Measurements from ENCODE around the gene PDGFC.

DNA sequence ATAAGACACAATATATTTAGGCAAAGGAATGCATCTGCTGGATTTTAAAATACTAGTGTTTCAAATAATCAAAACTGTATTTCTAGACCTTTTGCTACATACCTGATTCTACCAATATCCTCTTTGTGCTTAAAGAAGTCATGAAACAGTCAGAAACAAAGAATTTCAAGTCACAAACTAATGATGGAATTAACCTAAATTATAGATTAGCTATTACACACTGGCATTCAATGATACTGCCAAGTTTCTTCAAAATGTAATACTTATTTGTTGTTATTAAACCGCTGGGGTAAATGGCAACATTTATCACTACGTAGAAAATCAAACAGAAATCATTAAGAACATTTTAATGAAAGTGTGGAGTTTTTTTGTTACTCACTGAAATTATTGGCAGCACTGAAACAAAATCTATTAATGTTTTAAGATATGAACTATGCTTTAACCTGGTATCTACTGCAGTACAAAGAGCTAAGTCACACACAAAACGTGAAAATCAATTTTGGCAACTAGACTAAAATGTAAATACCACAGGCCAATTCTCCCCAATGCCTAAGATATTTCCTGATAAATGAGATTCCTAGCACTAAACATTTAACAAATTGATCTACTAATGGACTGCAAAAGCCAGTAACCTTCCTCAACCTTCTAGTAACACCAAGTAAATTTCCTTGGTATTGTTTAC, 19.4 kb downstream of the PDGFC start:
- TF ChIP-seq, protein P1, sequence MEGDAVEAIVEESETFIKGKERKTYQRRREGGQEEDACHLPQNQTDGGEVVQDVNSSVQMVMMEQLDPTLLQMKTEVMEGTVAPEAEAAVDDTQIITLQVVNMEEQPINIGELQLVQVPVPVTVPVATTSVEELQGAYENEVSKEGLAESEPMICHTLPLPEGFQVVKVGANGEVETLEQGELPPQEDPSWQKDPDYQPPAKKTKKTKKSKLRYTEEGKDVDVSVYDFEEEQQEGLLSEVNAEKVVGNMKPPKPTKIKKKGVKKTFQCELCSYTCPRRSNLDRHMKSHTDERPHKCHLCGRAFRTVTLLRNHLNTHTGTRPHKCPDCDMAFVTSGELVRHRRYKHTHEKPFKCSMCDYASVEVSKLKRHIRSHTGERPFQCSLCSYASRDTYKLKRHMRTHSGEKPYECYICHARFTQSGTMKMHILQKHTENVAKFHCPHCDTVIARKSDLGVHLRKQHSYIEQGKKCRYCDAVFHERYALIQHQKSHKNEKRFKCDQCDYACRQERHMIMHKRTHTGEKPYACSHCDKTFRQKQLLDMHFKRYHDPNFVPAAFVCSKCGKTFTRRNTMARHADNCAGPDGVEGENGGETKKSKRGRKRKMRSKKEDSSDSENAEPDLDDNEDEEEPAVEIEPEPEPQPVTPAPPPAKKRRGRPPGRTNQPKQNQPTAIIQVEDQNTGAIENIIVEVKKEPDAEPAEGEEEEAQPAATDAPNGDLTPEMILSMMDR (IDR thresholded peaks at IDR 0.05; ENCODE audit: poor library complexity) = no peak
- TF ChIP-seq EZH2 (IDR thresholded peaks at IDR 0.05; ENCODE audit: borderline replicate concordance) (no peak), EZH2phosphoT487 (IDR thresholded peaks at IDR 0.05; ENCODE audit: low read depth, severe bottlenecking, unreplicated experiment) (no peak)

Measured in hepatocyte (in vitro differentiated cells).